CMK (cell line): ENCODE data around the gene TRAPPC5.

Experiments
- DNase-seq: peaks from one replicate; pipeline ENCODE4 v3.0.0-alpha.2; 2010; ENCODE audit warnings: low read depth

TRAPPC5 gene

DNA sequence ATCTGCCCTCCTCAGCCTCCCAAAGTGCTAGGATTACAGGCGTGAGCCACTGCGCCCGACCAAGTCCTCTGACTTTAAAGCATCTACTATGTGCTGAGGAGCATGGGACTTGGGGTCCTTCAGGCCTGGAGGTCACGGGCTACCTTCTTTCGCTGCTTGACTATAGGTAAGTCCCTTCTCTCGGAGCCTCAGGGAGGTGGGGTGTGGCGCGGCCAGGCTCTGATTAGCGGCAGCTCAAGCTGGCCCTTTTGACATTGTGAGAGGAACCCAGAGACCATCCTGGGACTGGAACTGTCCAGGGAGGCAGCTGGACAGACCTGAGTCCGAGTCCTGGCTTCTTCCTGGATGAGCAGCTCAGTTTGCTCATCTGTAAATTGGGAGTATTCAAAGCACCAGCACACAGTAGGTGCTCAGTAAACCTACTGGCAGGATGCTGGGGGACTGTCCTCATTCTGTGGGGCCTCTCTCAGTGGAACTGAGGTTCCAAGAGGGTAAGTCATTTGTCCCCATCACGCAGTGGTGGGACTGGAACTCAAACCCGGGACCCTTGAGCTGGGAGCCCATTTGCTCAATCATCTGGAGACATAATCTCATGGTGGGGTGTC is 20.5 kb downstream of the TRAPPC5 start:
- no peak for DNase-seq

DNA sequence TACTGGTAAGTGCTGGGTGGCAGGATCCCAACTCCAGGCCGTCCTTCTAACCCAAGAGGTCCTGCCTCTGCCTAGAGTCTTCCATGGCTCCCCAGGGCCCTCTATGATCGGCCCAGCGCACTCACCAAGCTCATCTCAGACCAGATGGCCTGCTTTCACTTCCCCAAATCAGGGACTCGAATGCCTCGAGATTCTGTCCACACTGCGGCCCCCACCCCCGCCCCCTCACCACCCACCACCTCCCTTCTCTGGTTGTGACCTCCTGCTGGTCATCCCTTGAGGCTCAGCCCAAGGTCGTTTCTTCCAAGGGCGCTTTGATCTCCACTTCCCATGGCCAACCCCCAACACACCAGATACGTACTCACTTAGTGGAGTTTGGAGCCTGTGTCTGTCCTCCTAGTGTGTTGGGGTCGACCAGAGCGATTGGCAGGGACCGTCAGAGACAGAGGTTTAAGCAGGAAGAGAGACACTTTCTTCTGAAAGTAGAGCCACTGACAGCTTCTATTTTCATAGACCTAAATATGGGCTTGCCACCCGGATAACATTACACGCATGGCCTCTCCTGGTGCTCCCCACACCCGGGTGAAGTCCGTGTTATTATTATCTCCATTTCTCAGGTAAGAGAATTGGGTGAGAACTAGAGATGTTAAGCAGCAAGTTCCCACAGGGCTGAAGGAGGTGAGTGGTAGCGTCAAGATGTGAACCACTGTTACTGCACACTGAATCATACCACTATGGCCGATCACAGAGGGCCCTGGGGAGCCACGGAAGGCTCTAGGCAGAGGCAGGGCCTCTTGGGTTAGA is 21.2 kb downstream of the TRAPPC5 start, which contains the start of gene FCER2:
FCER2 (minus strand) TSS at position 478 of the 804 bp plus-strand sequence. CDS start 2,371 bp downstream, outside the sequence.
- no peak for DNase-seq

DNA sequence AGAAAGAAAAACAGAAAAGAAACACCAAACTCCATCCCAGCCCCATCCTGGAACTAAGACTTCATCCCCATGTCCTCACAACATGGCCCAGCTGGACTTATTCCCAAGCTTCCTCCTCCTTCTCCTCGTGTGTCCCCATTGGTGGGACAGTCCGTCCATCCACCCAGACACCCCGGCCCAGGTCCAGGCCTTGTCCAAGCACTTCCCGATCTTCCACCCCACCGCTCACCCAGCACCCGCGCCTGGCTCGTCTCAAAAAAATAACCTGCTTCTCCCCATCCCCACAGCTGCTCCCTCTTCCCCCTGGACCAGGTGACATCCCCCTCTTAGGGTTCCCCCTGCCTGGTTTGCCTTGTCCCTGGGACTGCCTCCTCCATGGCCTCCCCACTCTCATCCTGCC is 22.7 kb downstream of the TRAPPC5 start:
- no peak for DNase-seq

DNA sequence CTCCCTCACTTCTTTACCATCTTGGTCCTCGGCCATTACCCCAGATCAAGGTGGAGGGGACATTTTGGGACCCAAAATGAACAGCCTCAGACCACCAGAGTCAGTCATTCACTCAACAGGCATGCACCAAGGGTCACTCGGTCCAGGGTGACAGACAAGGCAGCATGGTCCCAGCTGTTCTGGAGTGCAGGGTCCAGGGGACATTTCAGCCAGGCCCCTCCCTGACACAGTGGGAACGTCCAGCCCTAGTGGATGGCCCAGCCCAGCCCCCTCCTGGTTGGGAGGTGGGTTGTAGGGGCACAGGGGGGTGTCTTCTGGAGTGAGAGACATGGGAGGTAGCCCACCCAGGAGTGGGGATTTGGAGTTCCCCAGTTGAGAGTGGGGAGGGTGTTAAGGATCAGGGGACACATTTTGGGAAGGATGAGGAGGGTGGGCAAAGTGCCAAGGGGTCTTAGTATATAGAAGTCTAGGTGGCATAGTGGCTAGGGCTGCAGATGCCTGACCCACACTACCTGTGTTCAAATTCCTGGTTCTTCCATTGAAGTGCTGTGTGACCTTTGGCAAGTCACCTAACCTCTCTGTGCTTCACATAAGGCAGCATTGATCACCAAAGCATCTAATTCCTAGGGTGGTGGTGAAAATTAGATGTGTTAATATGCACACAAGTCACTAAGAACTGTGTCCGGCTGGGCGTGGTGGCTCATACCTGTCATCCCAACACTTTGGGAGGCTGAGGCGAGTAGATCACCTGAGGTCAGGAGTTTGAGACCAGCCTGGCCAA is 23.8 kb downstream of the TRAPPC5 start:
- no peak for DNase-seq

DNA sequence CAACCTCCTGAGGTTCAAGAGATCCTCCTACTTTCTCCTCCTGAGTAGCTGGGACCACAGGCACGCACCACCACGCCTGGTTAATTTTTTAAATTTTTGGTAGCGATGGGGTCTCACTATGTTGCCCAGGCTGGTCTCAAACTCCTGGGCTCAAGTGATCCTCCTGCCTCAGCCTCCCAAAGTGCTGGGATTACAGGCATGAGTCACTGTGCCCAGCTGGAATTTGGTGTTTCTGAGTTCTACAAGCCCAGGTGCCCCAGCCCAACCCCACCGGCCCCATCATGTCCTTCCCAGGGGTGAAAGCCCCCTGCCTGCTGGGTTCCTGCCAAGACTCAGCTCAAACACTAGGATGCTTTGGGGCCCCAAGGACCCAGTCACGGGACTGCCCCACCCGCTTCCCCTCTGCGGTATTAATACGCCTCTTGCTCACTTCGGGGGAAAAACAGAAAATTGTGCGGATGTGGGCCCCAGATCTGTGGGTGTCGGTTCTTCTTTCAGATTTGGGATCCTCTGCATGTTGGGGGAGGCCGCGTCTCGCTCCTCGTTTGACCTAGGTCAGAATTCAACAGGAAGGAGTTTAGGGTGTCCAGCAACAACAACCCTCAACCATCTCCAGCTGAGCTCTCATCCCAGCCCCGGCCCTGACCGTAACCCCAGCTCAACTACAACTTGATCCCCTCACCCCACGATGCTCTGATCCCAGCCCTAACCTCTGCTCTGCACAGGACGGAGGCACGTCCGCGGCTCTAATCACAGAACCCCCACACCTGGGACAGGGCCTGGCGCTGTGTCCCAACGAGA is 25.0 kb downstream of the TRAPPC5 start:
- DNase-seq: no peak

DNA sequence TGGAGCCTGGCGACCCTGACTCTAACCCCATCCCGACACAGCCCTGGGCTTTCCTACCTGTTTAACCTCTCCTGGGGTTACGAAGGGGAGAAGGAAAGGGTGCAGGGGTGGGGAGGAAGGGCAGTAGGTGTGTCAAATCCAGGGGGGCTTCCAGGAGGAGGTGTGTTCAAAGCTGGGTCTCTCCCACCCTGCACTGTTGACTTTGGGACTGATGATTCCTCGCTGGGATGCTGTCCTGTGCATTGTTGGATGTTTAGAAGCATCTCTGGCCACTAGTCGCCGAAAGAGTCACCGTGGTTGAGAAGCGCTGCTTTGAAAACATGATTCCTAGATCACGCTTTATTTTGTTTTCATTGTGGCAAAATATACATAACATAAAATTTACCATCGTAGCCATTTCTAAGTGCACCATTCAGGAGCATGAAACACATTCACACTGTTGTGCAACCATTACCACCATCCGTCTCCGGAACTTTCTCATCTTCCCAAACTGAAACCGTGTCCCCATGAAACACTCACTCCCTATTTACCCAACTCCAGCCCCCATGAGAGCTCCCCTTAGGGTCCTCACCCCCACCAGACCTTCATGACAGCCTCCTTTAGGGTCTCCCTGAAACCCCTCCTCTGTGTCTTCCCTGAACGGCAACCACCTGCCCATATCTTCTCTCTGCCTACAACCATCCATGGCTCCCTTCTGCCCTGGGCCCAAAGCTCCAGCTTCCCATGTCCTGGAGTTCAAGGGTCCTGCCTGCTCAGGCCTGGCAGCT is 25.7 kb downstream of the TRAPPC5 start:
- DNase-seq: no peak

DNA sequence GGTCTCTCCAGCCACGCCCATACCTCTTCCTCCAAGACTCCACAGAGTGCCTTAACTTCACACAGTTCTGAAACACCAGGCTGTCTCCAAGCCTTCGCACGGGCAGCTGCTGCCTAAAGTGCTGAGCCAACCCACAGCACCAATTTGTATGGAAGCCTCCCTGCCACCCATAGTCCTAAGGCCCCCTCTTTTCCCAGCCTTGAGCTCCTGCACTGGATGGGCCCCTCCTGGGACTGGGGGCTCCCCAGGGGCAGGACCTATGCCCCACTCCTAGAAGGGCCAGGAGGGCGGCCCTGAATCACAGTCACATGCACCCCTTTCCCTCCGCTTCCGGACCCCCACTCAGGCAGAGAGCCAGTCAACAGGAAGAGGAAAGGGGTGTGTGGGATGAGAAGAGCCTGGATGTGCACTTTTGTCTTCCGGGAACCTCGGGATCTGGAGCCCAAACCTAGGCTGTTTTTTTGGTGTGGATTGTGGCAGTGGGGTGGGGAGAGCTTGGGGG is 26.4 kb downstream of the TRAPPC5 start:
- no peak for DNase-seq

DNA sequence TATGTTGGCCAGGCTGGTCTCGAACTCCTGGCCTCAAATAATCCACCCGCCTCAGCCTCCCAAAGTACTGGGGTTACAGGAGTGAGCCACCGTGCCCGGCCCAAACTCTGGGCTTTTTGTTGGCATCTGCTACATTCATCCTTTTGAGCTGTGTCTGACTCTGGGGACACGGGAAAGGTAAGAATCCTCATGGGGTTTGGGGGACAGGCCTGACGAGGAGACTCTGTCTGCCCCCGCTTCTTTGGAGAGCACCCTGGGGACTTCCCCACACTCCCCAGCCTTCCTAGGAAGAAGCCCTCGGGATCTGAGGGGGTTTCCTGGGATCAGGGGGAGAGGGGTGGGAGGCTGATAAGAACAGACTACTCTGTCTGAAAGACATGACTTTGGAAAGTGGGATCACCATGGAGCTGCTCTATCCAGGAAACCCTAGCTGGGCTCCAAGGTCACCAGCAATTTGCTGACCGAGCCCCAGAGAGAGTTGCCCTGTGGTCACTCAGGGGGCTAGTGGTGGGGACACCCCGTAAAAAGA is 29.4 kb downstream of the TRAPPC5 start:
- DNase-seq: no peak

DNA sequence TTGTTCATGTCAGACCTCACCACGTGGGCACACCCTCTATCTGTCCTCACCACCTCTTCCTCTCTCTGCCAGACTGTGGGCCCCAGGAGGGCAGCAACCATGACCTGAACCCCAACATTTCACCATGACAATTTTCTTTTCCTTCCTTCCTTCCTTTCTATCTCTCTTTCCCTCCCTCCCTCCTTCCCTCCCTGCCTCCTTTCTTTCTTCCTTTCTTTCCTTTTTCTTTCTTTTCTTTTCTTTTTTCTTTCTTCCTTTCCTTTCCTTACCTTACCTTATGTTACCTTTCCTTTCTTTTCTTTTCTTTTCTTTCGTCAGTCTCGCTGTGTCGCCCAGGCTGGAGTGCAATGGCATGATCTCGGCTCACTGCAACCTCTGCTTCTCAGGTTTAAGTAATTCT is 30.0 kb downstream of the TRAPPC5 start:
- DNase-seq: no peak

DNA sequence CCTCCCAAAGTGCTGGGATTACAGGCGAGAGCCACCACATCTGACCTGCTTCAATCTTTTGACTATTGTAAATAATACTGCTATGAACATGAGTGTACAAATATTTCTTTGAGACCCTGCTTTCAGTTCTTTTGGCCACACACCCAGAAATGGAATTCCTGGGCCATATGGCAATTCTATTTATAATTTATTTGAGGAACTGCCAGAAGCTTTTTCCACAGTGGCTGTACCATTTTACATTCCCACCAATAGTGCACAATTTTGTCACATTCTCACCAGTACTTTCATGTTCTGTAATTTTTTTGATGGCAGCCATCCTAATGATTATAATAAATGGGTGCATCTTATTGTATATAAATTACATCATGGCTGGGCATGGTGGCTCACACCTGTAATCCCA is 35.0 kb downstream of the TRAPPC5 start:
- no peak for DNase-seq

DNA sequence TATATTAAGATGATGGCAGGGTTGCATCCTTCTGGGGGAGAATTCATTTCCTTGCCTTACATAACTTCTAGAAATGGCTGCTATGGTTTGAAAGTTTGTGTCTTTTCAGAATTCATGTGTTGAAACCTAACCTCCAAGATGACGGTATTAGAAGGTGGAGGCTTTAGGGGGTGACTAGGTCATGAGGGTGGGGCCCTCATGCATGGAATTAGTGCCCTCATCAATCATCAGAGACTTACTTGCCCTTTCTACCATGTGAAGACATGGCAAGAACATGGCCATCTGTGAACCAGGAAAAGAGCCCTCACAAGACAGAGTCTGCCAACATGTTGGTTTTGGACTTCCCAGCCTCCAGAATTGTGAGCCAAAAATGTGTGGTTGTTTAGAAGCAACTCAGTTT is 36.1 kb downstream of the TRAPPC5 start:
- no peak for DNase-seq

DNA sequence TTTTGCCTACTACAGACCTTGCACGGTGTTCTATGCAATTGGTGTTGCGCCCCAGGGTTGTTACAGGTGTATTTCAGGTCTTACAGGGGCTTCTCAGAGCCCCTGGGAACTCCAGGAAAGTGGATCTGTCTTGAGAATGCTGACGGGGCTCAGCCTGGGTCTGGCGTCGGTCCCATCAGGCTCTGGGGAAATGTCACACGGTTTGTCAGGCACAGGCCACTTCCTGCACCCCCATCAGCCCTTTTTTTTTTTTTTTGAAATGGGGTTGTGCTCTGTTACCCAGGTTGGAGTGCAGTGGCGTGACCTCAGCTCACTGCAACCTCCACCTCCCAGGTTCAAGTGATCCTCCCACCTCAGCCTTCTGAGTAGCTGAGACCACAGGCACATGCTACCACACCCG is 38.0 kb downstream of the TRAPPC5 start:
- no peak for DNase-seq

DNA sequence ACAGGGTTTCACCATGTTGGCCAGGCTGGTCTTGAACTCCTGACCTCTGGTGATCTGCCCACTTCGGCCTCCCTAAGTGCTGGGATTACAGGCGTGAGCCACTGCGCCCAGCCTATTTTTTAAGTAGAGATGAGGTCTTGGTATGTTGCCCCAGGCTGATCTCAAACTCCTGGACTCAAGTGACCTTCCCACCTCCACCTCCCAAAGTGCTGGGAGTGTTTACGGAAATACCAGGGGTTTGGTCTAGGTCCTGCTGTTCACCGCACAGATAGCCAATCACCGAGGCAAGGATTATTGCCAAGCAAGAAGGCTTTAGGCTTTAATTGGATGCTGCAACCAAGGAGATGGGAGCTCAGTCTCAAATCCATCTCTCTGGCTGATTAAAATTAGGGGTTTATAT is 39.7 kb downstream of the TRAPPC5 start:
- DNase-seq: no peak

DNA sequence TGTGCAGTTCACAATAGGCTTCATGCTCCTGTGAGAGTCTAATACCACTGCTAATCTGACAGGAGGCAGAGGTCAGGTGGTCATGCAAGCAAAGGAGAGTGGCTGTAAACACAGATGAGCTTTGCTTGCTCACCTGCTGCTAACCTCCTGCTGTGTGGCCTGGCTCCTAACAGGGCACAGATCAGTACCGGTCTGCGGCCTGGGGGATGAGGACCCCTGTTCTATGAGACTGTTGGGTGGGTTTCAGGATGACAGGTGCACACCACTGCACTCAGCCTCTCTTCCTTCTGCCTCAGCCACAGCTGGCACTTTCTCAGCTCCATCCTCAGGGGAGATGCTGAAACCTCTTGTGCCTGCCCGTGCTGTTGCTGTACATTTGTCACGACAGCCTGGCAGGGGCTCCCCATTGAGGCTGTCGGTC is 41.6 kb downstream of the TRAPPC5 start:
- DNase-seq: no peak

DNA sequence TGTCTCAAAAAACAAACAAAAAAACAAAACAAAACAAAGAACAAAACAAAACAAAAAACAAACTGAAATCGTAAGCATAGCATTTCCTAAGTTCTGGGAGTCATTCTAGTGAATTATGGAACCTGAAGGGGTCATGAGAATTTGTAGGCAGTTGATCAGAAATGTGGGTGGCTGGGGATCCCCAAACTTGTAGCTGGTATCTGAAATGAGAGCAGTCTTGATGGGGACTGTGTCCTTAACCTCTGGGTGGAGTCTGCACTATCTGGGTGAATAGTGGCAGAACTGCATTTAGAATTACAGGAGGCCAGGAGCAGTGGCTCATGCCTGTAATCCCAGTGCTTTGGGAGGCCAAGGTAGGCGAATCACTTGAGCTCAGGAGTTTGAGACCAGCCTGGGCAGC is 45.2 kb downstream of the TRAPPC5 start:
- DNase-seq: no peak

DNA sequence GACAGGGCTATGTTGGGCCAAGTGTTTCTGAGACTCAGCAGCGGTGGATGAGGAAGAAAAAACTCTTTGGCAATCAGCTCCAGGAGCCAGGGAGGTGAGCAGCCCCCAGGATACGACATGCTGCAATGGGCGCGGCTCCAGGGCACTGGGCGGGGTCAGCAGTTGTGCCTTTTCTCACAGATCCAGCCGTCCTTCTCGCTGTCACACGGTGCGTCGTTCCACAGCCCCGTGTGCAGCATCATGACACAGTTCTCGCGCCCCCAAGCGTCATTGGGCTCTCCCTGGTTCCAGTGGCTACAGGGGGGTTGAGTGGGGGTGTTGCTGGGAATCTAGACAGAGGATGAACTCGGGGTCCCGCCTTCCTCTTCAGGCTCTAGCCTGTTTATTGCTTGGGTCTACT is 48.6 kb downstream of the TRAPPC5 start:
- no peak for DNase-seq

DNA sequence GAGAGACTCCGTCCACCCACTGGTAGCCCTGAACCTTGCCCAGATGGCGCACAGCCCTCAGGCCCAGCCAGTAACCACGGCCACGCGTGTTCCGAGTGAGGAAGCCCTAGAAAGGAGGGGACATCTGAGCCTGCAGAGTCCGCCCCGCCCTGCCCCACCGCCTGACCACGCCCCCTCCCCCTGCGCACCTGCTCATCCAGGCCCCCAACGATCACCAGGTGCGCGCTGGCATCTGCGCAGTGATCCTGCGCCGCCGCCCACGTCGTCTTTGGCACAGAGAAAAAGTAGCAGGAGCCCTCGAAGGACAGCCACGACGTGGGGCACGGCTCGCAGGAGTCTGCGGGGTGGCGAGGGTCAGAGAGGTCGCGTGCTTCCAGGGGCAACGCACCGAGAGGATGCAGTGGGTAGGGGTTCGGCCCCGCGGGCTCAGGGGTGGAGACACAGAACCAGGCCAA is 49.2 kb downstream of the TRAPPC5 start:
- DNase-seq: no peak

DNA sequence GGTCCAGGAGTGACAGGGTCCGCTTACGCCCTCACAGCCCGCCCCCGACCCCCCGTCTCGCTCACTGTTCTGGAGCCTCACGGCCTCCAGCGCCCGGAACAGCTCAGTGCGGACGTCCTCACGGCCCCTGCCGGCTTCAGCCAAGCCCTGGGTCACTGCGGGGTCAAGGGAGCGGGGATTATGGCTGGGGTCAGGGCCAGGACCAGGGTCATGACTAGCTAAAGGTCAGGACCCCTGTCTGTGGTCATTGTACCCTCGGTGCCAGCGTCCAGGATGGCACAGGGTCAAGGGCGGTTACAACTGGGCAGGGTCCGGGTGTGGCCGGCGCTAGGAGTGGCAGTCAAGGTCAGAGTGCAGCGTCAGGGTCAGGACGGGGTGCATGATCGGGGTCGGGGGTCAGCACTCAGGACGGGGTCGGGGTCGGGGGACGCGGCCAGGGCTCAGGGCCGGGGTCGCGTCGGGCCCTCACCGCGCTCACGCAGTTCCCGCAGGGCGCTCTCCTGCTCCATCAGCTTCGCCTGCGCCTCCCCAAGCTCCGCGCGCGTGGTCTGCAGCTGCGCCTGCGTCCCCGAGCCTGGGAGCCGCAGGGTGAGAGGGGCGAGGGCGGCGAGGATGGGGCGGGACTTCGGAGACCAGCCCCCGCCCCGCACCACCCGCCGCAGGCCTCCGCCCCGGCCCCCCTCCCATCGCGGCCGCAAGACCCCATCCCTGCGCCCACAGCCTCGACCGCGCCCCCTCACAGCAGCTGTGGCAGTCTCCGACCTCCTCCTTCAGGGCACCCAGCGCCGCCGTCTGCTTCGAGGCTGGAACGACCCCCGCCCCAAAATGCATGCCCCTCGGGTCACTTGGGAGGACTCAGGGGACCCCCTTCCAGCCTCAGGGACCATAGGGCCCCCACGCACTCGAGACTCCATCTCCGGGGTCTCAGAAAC is 49.9 kb downstream of the TRAPPC5 start:
- DNase-seq: no peak

DNA sequence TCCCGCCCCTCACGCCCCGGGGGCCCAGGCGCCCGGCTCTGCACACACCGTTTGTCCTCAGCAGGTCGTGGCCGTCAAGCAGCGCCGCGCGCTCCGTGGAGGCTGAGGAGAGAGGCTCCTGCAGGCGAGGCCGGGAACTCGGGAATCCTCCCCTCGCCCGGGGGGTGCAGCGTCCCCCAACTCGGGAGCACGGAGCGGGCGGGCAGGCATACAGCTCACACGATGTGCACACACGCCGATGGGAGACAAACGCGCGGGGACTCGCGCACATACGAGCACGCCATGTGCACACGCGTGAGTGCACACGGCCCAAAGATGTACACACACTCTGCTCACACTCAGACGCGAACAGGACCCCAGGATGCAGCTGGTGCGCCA is 50.6 kb downstream of the TRAPPC5 start:
- DNase-seq: no peak

DNA sequence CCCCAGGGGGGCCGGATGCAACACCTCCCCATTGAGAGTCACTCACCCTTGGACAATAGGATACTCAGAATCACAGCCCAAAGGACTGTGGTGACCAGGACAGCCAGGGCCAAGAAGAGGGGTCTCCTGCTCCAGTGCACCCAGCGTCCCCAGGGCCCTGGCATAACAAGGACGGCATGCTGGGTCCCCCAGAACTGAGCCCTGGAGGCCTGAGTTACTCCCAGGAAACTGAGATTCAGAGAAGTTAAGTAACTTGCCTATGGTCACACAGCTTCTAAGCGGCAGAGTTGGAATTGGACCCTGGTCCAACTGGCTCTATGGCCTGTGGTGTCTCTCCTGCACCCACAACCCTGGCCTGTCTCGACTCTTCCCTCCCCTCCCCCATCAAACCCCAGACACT is 51.0 kb downstream of the TRAPPC5 start:
- no peak for DNase-seq
